ENCODE results near the gene C15orf61. TPM values are rescaled to one million over a fixed set of nuclear protein-coding genes. Genes with fewer than 3 reads are reported as not detected.

The C15orf61 gene
- total RNA-seq, 1 donor from 2014 or later = 5.2 TPM

GRCh38 chr15:67510597-67511190 is 10.2 kb upstream of the C15orf61 start:
- no peak for DNase-seq (ENCODE audit: low spot score)
- no peak overlapping the region for H3K4me3 Mint-ChIP-seq (ENCODE audit: unreplicated experiment)
- no peaks in the 10 kb centered on the region for H3K27me3 Mint-ChIP-seq (ENCODE audit: low read depth)

GRCh38 chr15:67511606-67512005 is 9.3 kb upstream of the C15orf61 start:
- Mint-ChIP-seq H3K4me1 (ENCODE audit: low read depth) (peaks cover 25% of the 10 kb centered on the region), H3K4me3 (ENCODE audit: unreplicated experiment) (no peak overlapping the region), H3K36me3 (ENCODE audit: low read depth) (peaks cover 12% of the 10 kb centered on the region), H3K9me3 (ENCODE audit: low read depth) (no peaks in the 10 kb centered on the region), H3K27ac (ENCODE audit: unreplicated experiment) (no peak overlapping the region), H3K27me3 (ENCODE audit: low read depth) (no peaks in the 10 kb centered on the region)
- no peak for TF ChIP-seq CTCF (IDR thresholded peaks at IDR 0.05)
- no peak for DNase-seq (ENCODE audit: low spot score)

More at GRCh38 chr15:67510597-67511190, 10.2 kb upstream of the C15orf61 start:
- Mint-ChIP-seq H3K4me1 (ENCODE audit: low read depth) (peaks cover 25% of the 10 kb centered on the region), H3K9me3 (ENCODE audit: low read depth) (no peaks in the 10 kb centered on the region), H3K36me3 (ENCODE audit: low read depth) (peaks cover 12% of the 10 kb centered on the region), H3K27ac (ENCODE audit: unreplicated experiment) (peak overlapping the region; percentile 41)
- TF ChIP-seq CTCF (IDR thresholded peaks at IDR 0.05) = no peak

- Mint-ChIP-seq H3K4me1 (ENCODE audit: low read depth) (peaks cover 25% of the 10 kb centered on the region), H3K27ac (ENCODE audit: unreplicated experiment) (no peak overlapping the region), H3K27me3 (ENCODE audit: low read depth) (no peaks in the 10 kb centered on the region), H3K9me3 (ENCODE audit: low read depth) (no peaks in the 10 kb centered on the region), H3K36me3 (ENCODE audit: low read depth) (peaks cover 13% of the 10 kb centered on the region), H3K4me3 (ENCODE audit: unreplicated experiment) (no peak overlapping the region)
- DNase-seq (ENCODE audit: low spot score) = no peak
- no peak for TF ChIP-seq CTCF (IDR thresholded peaks at IDR 0.05)
Measured at GRCh38 chr15:67512140-67512539, 8.8 kb upstream of the C15orf61 start.

GRCh38 chr15:67512933-67513714 is 7.8 kb upstream of the C15orf61 start:
- TF ChIP-seq CTCF (IDR thresholded peaks at IDR 0.05) = no peak
- Mint-ChIP-seq H3K27ac (ENCODE audit: unreplicated experiment) (no peak overlapping the region), H3K4me1 (ENCODE audit: low read depth) (peaks cover 20% of the 10 kb centered on the region), H3K36me3 (ENCODE audit: low read depth) (peaks cover 13% of the 10 kb centered on the region), H3K9me3 (ENCODE audit: low read depth) (no peaks in the 10 kb centered on the region), H3K27me3 (ENCODE audit: low read depth) (no peaks in the 10 kb centered on the region), H3K4me3 (ENCODE audit: unreplicated experiment) (no peak overlapping the region)
- no peak for DNase-seq (ENCODE audit: low spot score)

- H3K4me3 Mint-ChIP-seq (ENCODE audit: unreplicated experiment) = no peak overlapping the region
- no peak overlapping the region for H3K27ac Mint-ChIP-seq (ENCODE audit: unreplicated experiment)
- H3K9me3 Mint-ChIP-seq (ENCODE audit: low read depth) = no peaks in the 10 kb centered on the region
- TF ChIP-seq CTCF (IDR thresholded peaks at IDR 0.05) = no peak
- no peak for DNase-seq (ENCODE audit: low spot score)
- H3K4me1 Mint-ChIP-seq (ENCODE audit: low read depth) = peaks cover 13% of the 10 kb centered on the region
- no peaks in the 10 kb centered on the region for H3K27me3 Mint-ChIP-seq (ENCODE audit: low read depth)
- H3K36me3 Mint-ChIP-seq (ENCODE audit: low read depth) = peaks cover 13% of the 10 kb centered on the region
Measured at GRCh38 chr15:67515090-67515489, 5.8 kb upstream of the C15orf61 start.

Measured in chondrocyte (in vitro differentiated cells).